ENCODE data around the gene DNAJC15.

- TF ChIP-seq CTCF (IDR thresholded peaks at IDR 0.05) (no peak), POLR2A (IDR thresholded peaks at IDR 0.05) (no peak)
Measured at GRCh38 chr13:43086181-43086580, 62.8 kb downstream of the DNAJC15 start.

Measured in heart left ventricle (tissue), 13 donors.